GM12878 (cell line): ENCODE results near the gene EXPH5. TPM values are rescaled to one million over a fixed set of nuclear protein-coding genes. Genes with fewer than 3 reads are reported as not detected.

ENCODE experiments used
- ATAC-seq: fragments of 200-7000 bp; cut with Tn5 transposase; 3 replicates; pipeline ENCODE4 v1.9.1; 2020; ENCODE audit warnings: mild to moderate bottlenecking, moderate library complexity
- BruUV-seq: library from RNA; stranded (reverse); fragments of 400-500 nt; replicated peaks from 2 replicates; lab custom pipeline; 2021; lab: Mats Ljungman, UMichigan
- CTCF ChIA-PET: fragments of 300-600 bp; sonication (Branson Sonifier 250); formaldehyde crosslinking; extraction: SDS; loops from one replicate; lab custom pipeline; 2021; ENCODE audit warnings: inconsistent platforms; lab: Yijun Ruan, JAX
- POLR2A ChIA-PET: fragments of 350-600 bp; formaldehyde crosslinking; extraction: SDS; loops from one replicate; lab custom pipeline; 2021; ENCODE audit warnings: inconsistent platforms; lab: Charles Lee
- RAD21 ChIA-PET: fragments of 300-600 bp; sonication (Branson Sonifier 250); formaldehyde crosslinking; loops from one replicate; lab custom pipeline; 2023; ENCODE audit warnings: antibody characterized with exemption; ENCODE audit not compliant: unreplicated experiment; lab: Charles Lee
- SMC1A ChIA-PET: fragments of 300-600 bp; sonication (Branson Sonifier 250); formaldehyde crosslinking; loops from one replicate; lab custom pipeline; 2023; ENCODE audit not compliant: unreplicated experiment, uncharacterized antibody; lab: Charles Lee
- DNase-seq: peaks from one replicate; pipeline ENCODE4 v3.0.0-alpha.2; 2011; ENCODE audit warnings: low read depth, low spot score
- FAIRE-seq: peaks from 3 replicates; lab custom pipeline; 2011; peaks lifted over from hg19 to GRCh38; lab: Jason Lieb, UNC
- H2AFZ ChIP-seq: 2 replicates; pipeline ENCODE4 v1.6.0; 2011; ENCODE audit warnings: low read depth, low read length, control low read depth; ENCODE audit not compliant: control insufficient read depth
- H3K27ac ChIP-seq: 2 replicates; pipeline ENCODE4 v1.5.1; 2011; ENCODE audit warnings: control low read depth; ENCODE audit not compliant: control insufficient read depth, insufficient read depth
- H3K27me3 ChIP-seq, 2 experiments: replicated peaks in 1 of 2; 2 replicates each; pipeline versions ENCODE4 v1.6.0 to v1.6.1; 2011; ENCODE audit warnings: low read length in 1 of 2; ENCODE audit not compliant: control insufficient read depth in 2 of 2, insufficient read depth in 2 of 2
- H3K36me3 ChIP-seq, 2 experiments: 2 replicates each; pipeline ENCODE4 v1.5.1; 2011; ENCODE audit warnings: low read length in 1 of 2; ENCODE audit not compliant: control insufficient read depth in 2 of 2, insufficient read depth in 2 of 2
- H3K4me1 ChIP-seq: 2 replicates; pipeline ENCODE4 v1.6.1; 2011; ENCODE audit warnings: mild to moderate bottlenecking, low read length, moderate library complexity, mixed read lengths; ENCODE audit not compliant: control insufficient read depth, insufficient read depth
- H3K4me2 ChIP-seq: 2 replicates; pipeline ENCODE4 v1.6.0; 2011; ENCODE audit warnings: control low read depth; ENCODE audit not compliant: control insufficient read depth, insufficient read depth
- H3K4me3 ChIP-seq: fragments of 200-600 bp; sonication (generic); 2 replicates; pipeline ENCODE4 v1.5.1; 2016
- H3K79me2 ChIP-seq: 2 replicates; pipeline ENCODE4 v1.6.0; 2011; ENCODE audit warnings: low read length; ENCODE audit not compliant: control insufficient read depth, insufficient read depth
- H3K9ac ChIP-seq: 2 replicates; pipeline ENCODE4 v1.8.0; 2011; ENCODE audit warnings: low read length, control low read depth, mixed read lengths; ENCODE audit not compliant: control insufficient read depth, insufficient read depth
- H3K9me3 ChIP-seq: replicated peaks from 3 replicates; pipeline ENCODE4 v1.5.1; 2011; ENCODE audit warnings: mild to moderate bottlenecking, low read length; ENCODE audit not compliant: control insufficient read depth, insufficient read depth
- H4K20me1 ChIP-seq: 2 replicates; pipeline ENCODE4 v1.6.0; 2011; ENCODE audit not compliant: control insufficient read depth, insufficient read depth
- HCFC1 ChIP-seq: fragments of 150-350 bp; IDR thresholded peaks from 2 replicates; pipeline ENCODE4 v1.6.1; 2014; ENCODE audit warnings: low read length
- IKZF2 ChIP-seq, 2 experiments: fragments of 450-650 bp; IDR thresholded peaks; 2 replicates each; pipeline ENCODE4 v1.6.1; 2017; ENCODE audit warnings: mild to moderate bottlenecking in 2 of 2, moderate library complexity in 2 of 2
- KAT2A ChIP-seq: conservative IDR thresholded peaks from 2 replicates; pipeline ENCODE4 v1.6.1; 2011; ENCODE audit warnings: low read depth, low read length; ENCODE audit not compliant: control insufficient read depth
- PAX8 ChIP-seq: fragments of 450-650 bp; IDR thresholded peaks from 2 replicates; pipeline ENCODE4 v1.6.1; 2017; ENCODE audit warnings: mild to moderate bottlenecking, moderate library complexity
- POU2F2 ChIP-seq: IDR thresholded peaks from 3 replicates; pipeline ENCODE4 v1.6.1; 2011; ENCODE audit warnings: low read depth, mild to moderate bottlenecking, low read length, borderline replicate concordance
- RBBP5 ChIP-seq: fragments of 200-600 bp; sonication (generic); conservative IDR thresholded peaks from 2 replicates; pipeline ENCODE4 v1.6.1; 2016
- RUNX3 ChIP-seq: IDR thresholded peaks from 2 replicates; pipeline ENCODE4 v1.6.1; 2012; ENCODE audit warnings: low read length, inconsistent platforms
- SIN3A ChIP-seq: IDR thresholded peaks from 2 replicates; pipeline ENCODE4 v1.6.1; 2012; ENCODE audit warnings: low read depth, low read length, improper control_type of control experiment
- SREBF1 ChIP-seq: IDR thresholded peaks from 2 replicates; pipeline ENCODE4 v1.6.1; 2012; ENCODE audit warnings: mild to moderate bottlenecking, low read length
- SREBF2 ChIP-seq: IDR thresholded peaks from 2 replicates; pipeline ENCODE4 v1.6.1; 2012; ENCODE audit warnings: mild to moderate bottlenecking, low read length
- ZSCAN29 ChIP-seq: fragments of 450-650 bp; IDR thresholded peaks from 2 replicates; pipeline ENCODE4 v1.6.1; 2017; ENCODE audit warnings: mild to moderate bottlenecking, moderate library complexity
- WGBS: methylation state at CpG from one replicate; pipeline ENCODE4 v1.1.6; 2016; ENCODE audit warnings: low lambda C conversion rate; ENCODE audit not compliant: insufficient replicate concordance, insufficient coverage; ENCODE audit errors: missing lambda C conversion rate; 5-methylcytosine and 5-hydroxymethylcytosine counted together
- in situ Hi-C: fragments of 300-500 bp; cut with MboI; formaldehyde crosslinking; loops from 9 replicates; pipeline ENCODE4 v1.14.3; 2018; ENCODE audit warnings: mixed read lengths
- intact Hi-C: fragments of 100-400 bp; cut with micrococcal nuclease; formaldehyde crosslinking; loops from one replicate; pipeline ENCODE4 v1.14.2; 2022; ENCODE audit not compliant: unreplicated experiment
- polyA plus RNA-seq, 11 experiments: library from polyadenylated mRNA; depleted of rRNA in 4 of 11; unstranded in 6 of 11; stranded (reverse) in 5 of 11; fragments of >200 nt; fragmentation: Nextera tagmentation in 4 of 11; fragmentation: Illumina TruSeq in 1 of 11; extraction: Ambion mirVana in 4 of 11; extraction: Trizol in 1 of 11; gene quantifications; 1 replicate in 1 of 11; 2 replicates in 10 of 11; pipeline versions ENCODE4 v1.2.1 to v1.2.3, GENCODE V29; 2011 to 2016; ENCODE audit warnings: inconsistent platforms in 2 of 11, missing spikeins in 2 of 11, low read depth in 1 of 11
- total RNA-seq, 4 experiments: library from RNA; depleted of rRNA in 3 of 4; stranded (reverse); fragments of >200 nt in 3 of 4; fragmentation: Illumina TruSeq in 1 of 4; extraction: Trizol in 1 of 4; gene quantifications; 2 replicates each; pipeline versions ENCODE4 v1.2.1 to v1.2.3, GENCODE V29; 2013 to 2021
- TF ChIP-seq, protein P1 (sequence below), 3 experiments: IDR thresholded peaks in 2 of 3; conservative IDR thresholded peaks in 1 of 3; 2 replicates each; pipeline ENCODE4 v1.5.1; 2011; ENCODE audit warnings: low read depth in 3 of 3, low read length in 3 of 3, mild to moderate bottlenecking in 3 of 3, control low read depth in 2 of 3, moderate library complexity in 2 of 3, inconsistent platforms in 1 of 3, mixed read lengths in 1 of 3; ENCODE audit not compliant: control insufficient read depth in 2 of 3, insufficient read depth in 1 of 3; ENCODE audit errors: extremely low read depth in 1 of 3
- TF ChIP-seq, protein P2 (sequence below): fragments of 450-650 bp; IDR thresholded peaks from 2 replicates; pipeline ENCODE4 v1.6.1; 2018; ENCODE audit warnings: borderline replicate concordance, mild to moderate bottlenecking; ENCODE audit not compliant: partially characterized antibody

Gene EXPH5
- total and polyA plus RNA-seq, 10 of the 15 experiments (the other 5 are each of a cell fraction or from before 2014, with no cell fraction given), result 0.69 to 11.1 (median 4.3) TPM

DNA sequence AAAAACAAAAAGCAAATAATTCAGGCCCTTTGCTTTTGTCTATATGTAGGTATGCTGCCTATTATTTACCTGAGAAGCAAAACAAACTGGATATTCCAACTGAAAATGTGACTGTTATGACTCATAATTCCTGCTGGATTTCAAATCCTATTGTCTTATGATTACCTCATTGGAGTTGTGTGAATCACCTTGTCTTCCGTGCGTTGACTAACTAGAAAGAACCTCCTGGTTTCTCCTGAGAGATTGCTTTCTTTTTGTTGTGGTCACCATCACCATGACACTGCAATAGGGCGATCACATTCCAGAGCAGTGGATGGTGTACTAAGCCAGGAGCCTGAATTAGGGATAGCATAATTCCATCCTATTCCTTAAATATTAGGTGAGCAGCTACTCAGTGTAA lies 23.0 kb upstream of the EXPH5 start:
- SMC1A ChIA-PET, result interaction anchor here (1.2 to 2.1 kb wide), 3 partner anchors 10 to 57 kb away, joined by 3 to 8 read pairs (median 4); no protein-coding TSS in a partner anchor
- in situ Hi-C loops, result no loop called here

DNA sequence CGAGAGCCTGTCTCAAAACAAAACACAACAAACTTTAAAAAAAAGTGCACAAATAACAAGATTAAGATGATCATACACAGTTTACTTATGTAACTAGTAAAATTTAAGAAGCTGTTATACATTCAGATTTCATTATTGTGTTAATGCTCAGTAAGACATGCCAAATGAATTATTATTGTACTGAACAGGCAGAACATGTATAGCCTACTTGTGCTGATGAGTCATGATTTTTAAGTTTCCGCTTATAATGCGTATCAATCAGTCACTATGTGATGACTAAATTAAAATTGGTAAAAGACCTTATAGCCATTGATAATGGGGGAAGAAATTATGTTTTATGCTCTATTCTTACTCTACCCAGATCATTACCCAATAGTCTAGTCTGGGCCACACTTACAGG lies 20.5 kb upstream of the EXPH5 start:
- intact Hi-C loops, result no loop called here
- no TSS peak for BruUV-seq
- ATAC-seq (no peak), FAIRE-seq (no peak), DNase-seq (no peak)
- Histone ChIP-seq H3K9ac (no peak overlapping the region), H3K27me3 (no peaks in the 10 kb centered on the region), H4K20me1 (no peaks in the 10 kb centered on the region), H3K4me1 (no peaks in the 10 kb centered on the region), H3K36me3 (no peaks in the 10 kb centered on the region), H3K27ac (no peak overlapping the region), H3K9me3 (no peaks in the 10 kb centered on the region), H2AFZ (no peak overlapping the region), H3K4me3 (no peak overlapping the region), H3K4me2 (no peak overlapping the region), H3K79me2 (no peaks in the 10 kb centered on the region)
- TF ChIP-seq ZSCAN29, result no peak
- TF ChIP-seq SIN3A, result no peak
- TF ChIP-seq SREBF2, result no peak
- no peak for TF ChIP-seq IKZF2 (IDR thresholded peaks at IDR 0.05)
- TF ChIP-seq RUNX3, result no peak
- no peak for TF ChIP-seq PAX8
- TF ChIP-seq SREBF1, result no peak
- TF ChIP-seq, protein P1, sequence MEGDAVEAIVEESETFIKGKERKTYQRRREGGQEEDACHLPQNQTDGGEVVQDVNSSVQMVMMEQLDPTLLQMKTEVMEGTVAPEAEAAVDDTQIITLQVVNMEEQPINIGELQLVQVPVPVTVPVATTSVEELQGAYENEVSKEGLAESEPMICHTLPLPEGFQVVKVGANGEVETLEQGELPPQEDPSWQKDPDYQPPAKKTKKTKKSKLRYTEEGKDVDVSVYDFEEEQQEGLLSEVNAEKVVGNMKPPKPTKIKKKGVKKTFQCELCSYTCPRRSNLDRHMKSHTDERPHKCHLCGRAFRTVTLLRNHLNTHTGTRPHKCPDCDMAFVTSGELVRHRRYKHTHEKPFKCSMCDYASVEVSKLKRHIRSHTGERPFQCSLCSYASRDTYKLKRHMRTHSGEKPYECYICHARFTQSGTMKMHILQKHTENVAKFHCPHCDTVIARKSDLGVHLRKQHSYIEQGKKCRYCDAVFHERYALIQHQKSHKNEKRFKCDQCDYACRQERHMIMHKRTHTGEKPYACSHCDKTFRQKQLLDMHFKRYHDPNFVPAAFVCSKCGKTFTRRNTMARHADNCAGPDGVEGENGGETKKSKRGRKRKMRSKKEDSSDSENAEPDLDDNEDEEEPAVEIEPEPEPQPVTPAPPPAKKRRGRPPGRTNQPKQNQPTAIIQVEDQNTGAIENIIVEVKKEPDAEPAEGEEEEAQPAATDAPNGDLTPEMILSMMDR (IDR thresholded peaks at IDR 0.05 in 2 of 3, conservative IDR thresholded peaks at IDR 0.05 in 1 of 3; ENCODE audit: control insufficient read depth in 2 of 3, extremely low read depth in 1 of 3, insufficient read depth in 1 of 3, low read depth in 3 of 3, low read length in 3 of 3), result no peak
- no peak for TF ChIP-seq HCFC1
- TF ChIP-seq POU2F2, result no peak
- no peak for TF ChIP-seq KAT2A
- no peak for TF ChIP-seq RBBP5
- RAD21 ChIA-PET, result no interaction called here
- WGBS, result 66% methylated on average over 3 of the region's 3 CpGs
- SMC1A ChIA-PET, result interaction anchor here (0.9 to 2.1 kb wide), 6 partner anchors 11 to 35 kb away, joined by 3 to 5 read pairs (median 4); no protein-coding TSS in a partner anchor
- in situ Hi-C loops, result no loop called here
- CTCF ChIA-PET, result interaction anchor here (1.1 to 2.3 kb wide), 3 partner anchors 11 to 36 kb away, joined by 5 read pairs; no protein-coding TSS in a partner anchor
- POLR2A ChIA-PET, result interaction anchor here (0.7 to 1.4 kb wide), 5 partner anchors 13 to 1569 kb away, joined by 3 to 4 read pairs (median 3); no protein-coding TSS in a partner anchor

More for the DNA sequence above, 23.0 kb upstream of the EXPH5 start:
- BruUV-seq, result no TSS peak
- Histone ChIP-seq H2AFZ (no peak overlapping the region), H3K27me3 (no peaks in the 10 kb centered on the region), H3K4me1 (peaks cover 9% of the 10 kb centered on the region), H3K4me2 (no peak overlapping the region)
- POLR2A ChIA-PET, result interaction anchor here (1.9 to 2.6 kb wide), 2 partner anchors 10 to 58 kb away, joined by 6 to 13 read pairs; no protein-coding TSS in a partner anchor
- TF ChIP-seq, protein P2, sequence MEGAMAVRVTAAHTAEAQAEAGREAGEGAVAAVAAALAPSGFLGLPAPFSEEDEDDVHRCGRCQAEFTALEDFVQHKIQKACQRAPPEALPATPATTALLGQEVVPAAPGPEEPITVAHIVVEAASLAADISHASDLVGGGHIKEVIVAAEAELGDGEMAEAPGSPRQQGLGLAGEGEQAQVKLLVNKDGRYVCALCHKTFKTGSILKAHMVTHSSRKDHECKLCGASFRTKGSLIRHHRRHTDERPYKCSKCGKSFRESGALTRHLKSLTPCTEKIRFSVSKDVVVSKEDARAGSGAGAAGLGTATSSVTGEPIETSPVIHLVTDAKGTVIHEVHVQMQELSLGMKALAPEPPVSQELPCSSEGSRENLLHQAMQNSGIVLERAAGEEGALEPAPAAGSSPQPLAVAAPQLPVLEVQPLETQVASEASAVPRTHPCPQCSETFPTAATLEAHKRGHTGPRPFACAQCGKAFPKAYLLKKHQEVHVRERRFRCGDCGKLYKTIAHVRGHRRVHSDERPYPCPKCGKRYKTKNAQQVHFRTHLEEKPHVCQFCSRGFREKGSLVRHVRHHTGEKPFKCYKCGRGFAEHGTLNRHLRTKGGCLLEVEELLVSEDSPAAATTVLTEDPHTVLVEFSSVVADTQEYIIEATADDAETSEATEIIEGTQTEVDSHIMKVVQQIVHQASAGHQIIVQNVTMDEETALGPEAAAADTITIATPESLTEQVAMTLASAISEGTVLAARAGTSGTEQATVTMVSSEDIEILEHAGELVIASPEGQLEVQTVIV, result no peak
- TF ChIP-seq, all 136 proteins: peak for 0
- no peaks in the 10 kb centered on the region; the same call in 2 of the 3 replicates for H3K9me3 ChIP-seq
- no peak for ATAC-seq
- H3K9ac ChIP-seq, result no peak overlapping the region
- ChIA-PET CTCF (interaction anchor here (1.3 to 1.6 kb wide), 2 partner anchors 8 to 28 kb away, joined by 3 to 5 read pairs; no protein-coding TSS in a partner anchor), RAD21 (interaction anchor here (1.2 kb wide), 1 partner anchor 58 kb away, joined by 3 read pairs; no protein-coding TSS in a partner anchor)
- no peaks in the 10 kb centered on the region for H3K36me3 ChIP-seq
- H4K20me1 ChIP-seq, result no peaks in the 10 kb centered on the region
- intact Hi-C loops, result no loop called here
- H3K79me2 ChIP-seq, result no peaks in the 10 kb centered on the region
- no peak for DNase-seq
- no peak for FAIRE-seq
- no peak overlapping the region for H3K27ac ChIP-seq
- H3K4me3 ChIP-seq, result no peak overlapping the region
- 56% methylated on average over 3 of the region's 3 CpGs for WGBS
